HepG2 (cell line): ENCODE measurements around the gene NRL. TPM values are rescaled to one million over a fixed set of nuclear protein-coding genes. Genes with fewer than 3 reads are reported as not detected.

Experiments
- ETS1 ChIP-seq: sonication (generic); formaldehyde crosslinking; IDR thresholded peaks from 2 replicates; pipeline ENCODE4 v1.4.0; 2020; ENCODE audit warnings: missing genetic modification reagents
- FOXP1 ChIP-seq, 2 experiments: fragments of 450-650 bp in 1 of 2; IDR thresholded peaks; 2 replicates each; pipeline ENCODE4 v1.6.1; 2017 to 2018; ENCODE audit warnings: antibody characterized with exemption in 1 of 2
- IRX3 ChIP-seq: sonication (generic); formaldehyde crosslinking; IDR thresholded peaks from 2 replicates; pipeline ENCODE4 v1.8.1; 2023; ENCODE audit warnings: mild to moderate bottlenecking, low read depth, missing genetic modification reagents, borderline replicate concordance
- KDM6A ChIP-seq: IDR thresholded peaks from 2 replicates; pipeline ENCODE4 v1.6.1; 2016; ENCODE audit warnings: low read depth
- KLF12 ChIP-seq: sonication (generic); formaldehyde crosslinking; IDR thresholded peaks from 2 replicates; pipeline ENCODE4 v1.4.0; 2020; ENCODE audit warnings: missing genetic modification reagents, borderline replicate concordance
- MTF1 ChIP-seq: sonication (generic); formaldehyde crosslinking; IDR thresholded peaks from 2 replicates; pipeline ENCODE4 v1.5.0; 2020; ENCODE audit warnings: missing genetic modification reagents
- ONECUT2 ChIP-seq: sonication (generic); formaldehyde crosslinking; IDR thresholded peaks from 2 replicates; pipeline ENCODE4 v1.4.0; 2020; ENCODE audit warnings: missing genetic modification reagents
- PITX1 ChIP-seq: sonication (generic); formaldehyde crosslinking; IDR thresholded peaks from 2 replicates; pipeline ENCODE4 v1.5.1; 2020; ENCODE audit warnings: mild to moderate bottlenecking, missing genetic modification reagents
- PRMT3 ChIP-seq: sonication (generic); formaldehyde crosslinking; IDR thresholded peaks from 2 replicates; pipeline ENCODE4 v1.8.1; 2022; ENCODE audit warnings: low read depth, mild to moderate bottlenecking, moderate library complexity, missing genetic modification reagents, borderline replicate concordance
- RAD51 ChIP-seq: fragments of 450-650 bp; IDR thresholded peaks from 2 replicates; pipeline ENCODE4 v1.6.1; 2016; ENCODE audit warnings: borderline replicate concordance
- SETDB1 ChIP-seq: sonication (generic); formaldehyde crosslinking; IDR thresholded peaks from 2 replicates; pipeline ENCODE4 v1.5.1; 2020; ENCODE audit warnings: missing genetic modification reagents, mild to moderate bottlenecking, borderline replicate concordance
- SIX1 ChIP-seq: sonication (generic); formaldehyde crosslinking; IDR thresholded peaks from 2 replicates; pipeline ENCODE4 v1.4.0; 2020; ENCODE audit warnings: missing genetic modification reagents, borderline replicate concordance
- SNAI1 ChIP-seq: sonication (generic); formaldehyde crosslinking; IDR thresholded peaks from 2 replicates; pipeline ENCODE4 v1.5.0; 2020; ENCODE audit warnings: mild to moderate bottlenecking, missing genetic modification reagents, borderline replicate concordance
- TFDP1 ChIP-seq: IDR thresholded peaks from 2 replicates; pipeline ENCODE4 v1.6.1; 2016; ENCODE audit warnings: missing compliant biosample characterization, missing genetic modification reagents, borderline replicate concordance
- TFDP2 ChIP-seq: sonication (generic); formaldehyde crosslinking; IDR thresholded peaks from 2 replicates; pipeline ENCODE4 v1.4.0; 2020; ENCODE audit warnings: missing genetic modification reagents
- USF2 ChIP-seq, 2 experiments: sonication (generic) in 1 of 2; formaldehyde crosslinking in 1 of 2; IDR thresholded peaks; 2 replicates each; pipeline versions ENCODE4 v1.5.1 to v1.6.1; 2011 to 2020; ENCODE audit warnings: borderline replicate concordance in 1 of 2, low read depth in 1 of 2, low read length in 1 of 2, mild to moderate bottlenecking in 1 of 2, missing genetic modification reagents in 1 of 2, moderate library complexity in 1 of 2
- WIZ ChIP-seq: sonication (generic); formaldehyde crosslinking; IDR thresholded peaks from 2 replicates; pipeline ENCODE4 v1.5.1; 2020; ENCODE audit warnings: mild to moderate bottlenecking, missing genetic modification reagents
- ZBTB42 ChIP-seq: sonication (generic); formaldehyde crosslinking; IDR thresholded peaks from 2 replicates; pipeline ENCODE4 v1.5.0; 2020; ENCODE audit warnings: mild to moderate bottlenecking, missing genetic modification reagents
- ZFP37 ChIP-seq: sonication (generic); formaldehyde crosslinking; IDR thresholded peaks from 2 replicates; pipeline ENCODE4 v1.4.0; 2020; ENCODE audit warnings: missing genetic modification reagents, borderline replicate concordance
- ZNF207 ChIP-seq: fragments of 450-650 bp; IDR thresholded peaks from 2 replicates; pipeline ENCODE4 v1.6.1; 2016; ENCODE audit warnings: antibody characterized with exemption, borderline replicate concordance
- ZNF607 ChIP-seq: sonication (generic); formaldehyde crosslinking; IDR thresholded peaks from 2 replicates; pipeline ENCODE4 v1.5.1; 2020; ENCODE audit warnings: missing genetic modification reagents, mild to moderate bottlenecking, borderline replicate concordance
- ZNF670 ChIP-seq: sonication (generic); formaldehyde crosslinking; IDR thresholded peaks from 2 replicates; pipeline ENCODE4 v1.8.0; 2022; ENCODE audit warnings: mild to moderate bottlenecking, missing genetic modification reagents, borderline replicate concordance
- ZNF746 ChIP-seq: sonication (generic); formaldehyde crosslinking; IDR thresholded peaks from 2 replicates; pipeline ENCODE4 v1.8.0; 2022; ENCODE audit warnings: mild to moderate bottlenecking, missing genetic modification reagents
- polyA plus RNA-seq, 8 experiments: library from polyadenylated mRNA; depleted of rRNA in 3 of 8; stranded (reverse) in 7 of 8; unstranded in 1 of 8; fragments of >200 nt; fragmentation: Illumina TruSeq in 4 of 8; extraction: Trizol in 4 of 8; gene quantifications; 2 replicates each; pipeline versions ENCODE4 v1.2.1 to v1.2.3, GENCODE V29; 2011 to 2016; ENCODE audit warnings: low read depth in 4 of 8, missing spikeins in 1 of 8, mixed read lengths in 1 of 8; ENCODE audit not compliant: insufficient read depth in 1 of 8
- total RNA-seq, 5 experiments: library from RNA; depleted of rRNA; stranded (reverse); fragments of >200 nt; fragmentation: Illumina TruSeq; extraction: Trizol; gene quantifications; 2 replicates each; pipeline ENCODE4 v1.2.3, GENCODE V29; 2016; ENCODE audit warnings: low read depth in 1 of 5

Gene NRL
- total and polyA plus RNA-seq, 2 of the 13 experiments (the other 11 are each of a cell fraction or from before 2014, with no cell fraction given) = 2.5 to 4.7 TPM

- no peak for TF ChIP-seq USF2 (IDR thresholded peaks at IDR 0.05; ENCODE audit: low read depth, low read length)
- TF ChIP-seq USF2 (CRISPR knock-in tag; IDR thresholded peaks at IDR 0.05; ENCODE audit: borderline replicate concordance) = no peak
- TF ChIP-seq KDM6A (CRISPR knock-in tag) = no peak; the same call in 1 of the 2 replicates
- peak; percentile 80 for TF ChIP-seq KLF12 (CRISPR knock-in tag)
- no peak for TF ChIP-seq SNAI1 (CRISPR knock-in tag)
- TF ChIP-seq RAD51 = no peak
- no peak; the same call in none of the 2 replicates for TF ChIP-seq ETS1 (CRISPR knock-in tag)
- no peak for TF ChIP-seq ZBTB42 (CRISPR knock-in tag)
- TF ChIP-seq WIZ = no peak; the same call in 1 of the 2 replicates
- peak; percentile 89; the same call in 1 of the 2 replicates for TF ChIP-seq IRX3
- no peak; the same call in 1 of the 2 replicates for TF ChIP-seq ONECUT2 (CRISPR knock-in tag)
- no peak for TF ChIP-seq PRMT3 (CRISPR knock-in tag)
- peak; percentile 90 for TF ChIP-seq TFDP2 (CRISPR knock-in tag)
- peak; percentile 9; the same call in 1 of the 2 replicates for TF ChIP-seq SIX1 (CRISPR knock-in tag)
- no peak; the same call in 1 of the 2 replicates for TF ChIP-seq PITX1 (CRISPR knock-in tag)
- no peak for TF ChIP-seq MTF1 (CRISPR knock-in tag)
- no peak for TF ChIP-seq ZNF746 (CRISPR knock-in tag)
- peak; percentile 95; the same call in 1 of the 2 replicates for TF ChIP-seq ZFP37
- TF ChIP-seq ZNF607 (CRISPR knock-in tag) = no peak
- no peak for TF ChIP-seq SETDB1 (CRISPR knock-in tag)
- no peak for TF ChIP-seq FOXP1 (IDR thresholded peaks at IDR 0.05)
- TF ChIP-seq FOXP1 (CRISPR knock-in tag; IDR thresholded peaks at IDR 0.05) = peak; percentile 36; the same call in 1 of the 2 replicates
- TF ChIP-seq TFDP1 (CRISPR knock-in tag) = peak; percentile 93
- TF ChIP-seq ZNF207 = no peak
- no peak for TF ChIP-seq ZNF670 (CRISPR knock-in tag)
These were observed 21.3 kb upstream of the NRL start, which contains the start of gene PSME1 (continued) for GRCh38 chr14:24135834-24136683.
